K562 treated with DMSO at 1 percent for 48 hours (cell line): ENCODE data around the gene LRIF1. TPM values are rescaled to one million over a fixed set of nuclear protein-coding genes. Genes with fewer than 3 reads are reported as not detected.

Source experiments
- total RNA-seq: library from RNA; unstranded; fragments of 300-600 nt; gene quantifications from 2 replicates; pipeline ENCODE4 v1.2.3, GENCODE V29; 2022; ENCODE audit warnings: low replicate concordance; ENCODE audit errors: extremely low read depth

The LRIF1 gene
- not detected in 2 replicates for total RNA-seq

GRCh38 chr1:110963691-110964454 lies at the start of gene LRIF1:
Gene LRIF1, minus strand, starts transcription at chr1:110963922. Its CDS starts 234 bp downstream, at chr1:110963688.

Other genes with a start within 250 kb of the LRIF1 start
- not detected in 2 replicates for gene CD53, start 90.8 kb downstream of the LRIF1 start, total RNA-seq
- gene DRAM2, start 176.2 kb upstream of the LRIF1 start, total RNA-seq, result not detected in 2 replicates
- gene CEPT1, start 176.3 kb upstream of the LRIF1 start, total RNA-seq, result not detected in 2 replicates
- gene DENND2D, start 236.7 kb upstream of the LRIF1 start, total RNA-seq, result not detected in 2 replicates